Kidney (tissue), 14 donors: ENCODE data around the gene DNAAF8. TPM values are rescaled to one million over a fixed set of nuclear protein-coding genes. Genes with fewer than 3 reads are reported as not detected.

Experiments used
- DNase-seq, 5 donors: peaks; one replicate each; pipeline ENCODE4 v3.0.0-alpha.2; 2013 to 2020
- FAIRE-seq: peaks from 2 replicates; lab custom pipeline; 2012; peaks lifted over from hg19 to GRCh38; lab: Jason Lieb, UNC
- H3K27ac ChIP-seq, 2 donors: one replicate each; pipeline ENCODE4 v1.7.0; 2013; ENCODE audit warnings: low read depth in 2 of 2, low read length in 2 of 2, inconsistent platforms in 1 of 2
- H3K27me3 ChIP-seq: one replicate; pipeline ENCODE4 v1.7.1; 2013; ENCODE audit warnings: low read length, inconsistent platforms; ENCODE audit not compliant: control insufficient read depth, insufficient read depth
- H3K36me3 ChIP-seq, 3 donors: one replicate each; pipeline versions ENCODE4 v1.7.0 to v1.7.1; 2013; ENCODE audit warnings: low read length in 3 of 3, control low read depth in 1 of 3, inconsistent platforms in 1 of 3; ENCODE audit not compliant: insufficient read depth in 3 of 3, control insufficient read depth in 2 of 3
- H3K4me1 ChIP-seq, 3 donors: one replicate each; pipeline versions ENCODE4 v1.7.0 to v1.7.1; 2013; ENCODE audit warnings: low read length in 3 of 3, inconsistent platforms in 1 of 3, low read depth in 1 of 3; ENCODE audit not compliant: control insufficient read depth in 2 of 3, insufficient read depth in 2 of 3
- H3K4me3 ChIP-seq, 3 donors: one replicate each; pipeline versions ENCODE4 v1.7.0 to v1.8.1; 2013; ENCODE audit warnings: low read length in 3 of 3, control low read depth in 1 of 3, inconsistent platforms in 1 of 3
- H3K9ac ChIP-seq, 3 donors: one replicate each; pipeline versions ENCODE4 v1.7.0 to v1.7.1; 2013; ENCODE audit warnings: low read length in 3 of 3, control low read depth in 1 of 3, inconsistent platforms in 1 of 3
- H3K9me3 ChIP-seq, 3 donors: one replicate each; pipeline versions ENCODE4 v1.7.0 to v1.7.1; 2013; ENCODE audit warnings: low read length in 3 of 3, control low read depth in 1 of 3, inconsistent platforms in 1 of 3; ENCODE audit not compliant: control insufficient read depth in 2 of 3, insufficient read depth in 1 of 3
- CTCF ChIP-seq: IDR thresholded peaks from 3 replicates; pipeline ENCODE4 v1.5.1; 2012; ENCODE audit warnings: mild to moderate bottlenecking, moderate library complexity, borderline replicate concordance; ENCODE audit not compliant: insufficient read depth; ENCODE audit errors: extremely low read depth
- intact Hi-C: fragments of 100-400 bp; cut with DNase I; formaldehyde crosslinking; loops from one replicate; pipeline ENCODE4 v1.11.1; 2022
- polyA plus RNA-seq: library from polyadenylated mRNA; stranded (reverse); fragments of 350-450 nt; fragmentation: Illumina TruSeq; extraction: RNeasy Lipid Tissue Mini Kit (QIAGEN cat#74804); gene quantifications from one replicate; pipeline ENCODE4 v1.2.3, GENCODE V29; 2014; ENCODE audit warnings: low read depth, low replicate concordance; ENCODE audit not compliant: insufficient read depth
- total RNA-seq: library from RNA; stranded (reverse); fragmentation: NEBNext Ultra II Directional; extraction: Animal tissue kit (Norgen Biotek cat#: 25700); gene quantifications from one replicate; pipeline ENCODE4 v1.2.1, GENCODE V29; 2021
- donor health status: control.
- donor health status: control.
- donor health status: control.
- donor health status: control.
- donor health status: control.
- donor health status: DM: yes; HTN: yes; CAD: no.
- donor health status: Normal renal cell carcinoma (clear cell type).

DNAAF8 gene
- total and polyA plus RNA-seq, 2 donors from 2014 or later: 1.8 to 4.0 TPM

GRCh38 chr16:4692460-4693295 lies 41.7 kb upstream of the DNAAF8 start:
- peak overlapping the region; percentile 69 to 78 (median 77) for H3K4me3 ChIP-seq
- no peaks in the 10 kb centered on the region for H3K9me3 ChIP-seq
- H3K27me3 ChIP-seq: no peaks in the 10 kb centered on the region
- FAIRE-seq (no peak), DNase-seq (no peak)
- peaks cover 2 to 15% (median 6%) of the 10 kb centered on the region in 3 donors for H3K36me3 ChIP-seq
- H3K4me1 ChIP-seq: peaks cover 0 to 34% (median 3%) of the 10 kb centered on the region in 3 donors
- intact Hi-C loops: no loop called here
- H3K27ac ChIP-seq: peak overlapping the region; percentile 51 to 83
- no peak for TF ChIP-seq CTCF
- peak overlapping the region; percentile 48 to 73 (median 51) for H3K9ac ChIP-seq

GRCh38 chr16:4693296-4693955 lies 40.9 kb upstream of the DNAAF8 start, which contains the start of gene NUDT16L1:
NUDT16L1 (plus strand) TSS chr16:4693562; CDS start chr16:4693727, 165 bp downstream.
- intact Hi-C loops: no loop called here
- FAIRE-seq: no peak

GRCh38 chr16:4693956-4694641 lies 40.2 kb upstream of the DNAAF8 start:
- H3K4me3 ChIP-seq: peak overlapping the region; percentile 65 to 77 (median 71)
- H3K4me1 ChIP-seq: peaks cover 0 to 34% (median 3%) of the 10 kb centered on the region in 3 donors
- peak overlapping the region; percentile 33 to 69 (median 58) for H3K9ac ChIP-seq
- H3K36me3 ChIP-seq: peaks cover 2 to 16% (median 6%) of the 10 kb centered on the region in 3 donors
- no peaks in the 10 kb centered on the region for H3K9me3 ChIP-seq
- no peaks in the 10 kb centered on the region for H3K27me3 ChIP-seq
- no peak for TF ChIP-seq CTCF
- intact Hi-C loops: no loop called here
- peak overlapping the region; percentile 84 to 89 for H3K27ac ChIP-seq
- no peak for FAIRE-seq
- DNase-seq: peak; percentile 88 to 92 (median 91)

More at GRCh38 chr16:4693296-4693955, 40.9 kb upstream of the DNAAF8 start, which contains the start of gene NUDT16L1:
- peaks cover 2 to 15% (median 6%) of the 10 kb centered on the region in 3 donors for H3K36me3 ChIP-seq
- H3K4me3 ChIP-seq: peak within 1 kb of the TSS; percentile 69 to 78 (median 77)
- H3K27me3 ChIP-seq: no peaks in the 10 kb centered on the region
- H3K27ac ChIP-seq: peak within 1 kb of the TSS; percentile 84 to 89
- H3K9ac ChIP-seq: peak within 1 kb of the TSS; percentile 51 to 73 (median 69)
- TF ChIP-seq CTCF: peak; percentile 33
- peaks cover 0 to 34% (median 3%) of the 10 kb centered on the region in 3 donors for H3K4me1 ChIP-seq
- peak; percentile 97 to 99 (median 98) for DNase-seq
- no peaks in the 10 kb centered on the region for H3K9me3 ChIP-seq
